CD4-positive, alpha-beta T cell (primary cell): Measurements from ENCODE around the gene SLC2A9. TPM values are rescaled to one million over a fixed set of nuclear protein-coding genes. Genes with fewer than 3 reads are reported as not detected.

Experiments
- ATAC-seq: fragments of 200-7000 bp; cut with Tn5 transposase; one replicate; pipeline ENCODE4 v1.10.0; 2022; ENCODE audit warnings: mild to moderate bottlenecking; ENCODE audit not compliant: poor library complexity
- CTCF ChIA-PET: fragments of 350-600 bp; sonication (Branson Sonifier 250); formaldehyde crosslinking; loops from one replicate; lab custom pipeline; 2021; ENCODE audit warnings: antibody characterized with exemption, inconsistent platforms; lab: Charles Lee
- POLR2A ChIA-PET: fragments of 350-600 bp; sonication (Branson Sonifier 250); formaldehyde crosslinking; loops from one replicate; lab custom pipeline; 2021; ENCODE audit warnings: antibody characterized with exemption, inconsistent platforms; lab: Charles Lee
- DNase-seq, 14 experiments: peaks; one replicate each; pipeline ENCODE4 v3.0.0-alpha.2; 2013 to 2020; ENCODE audit warnings: mixed read lengths in 2 of 14
- H3K27ac ChIP-seq, 2 donors: one replicate each; pipeline versions ENCODE4 v1.5.1 to v1.7.0; 2013; ENCODE audit warnings: low read length in 2 of 2, low read depth in 1 of 2, mild to moderate bottlenecking in 1 of 2
- H3K27me3 ChIP-seq, 2 experiments: 1 replicate in 1 of 2; 2 replicates in 1 of 2; pipeline versions ENCODE4 v1.6.1 to v1.7.0; 2013; ENCODE audit warnings: low read length in 2 of 2, control low read depth in 1 of 2, mild to moderate bottlenecking in 1 of 2, moderate library complexity in 1 of 2; ENCODE audit not compliant: insufficient read depth in 2 of 2, control insufficient read depth in 1 of 2
- H3K36me3 ChIP-seq: one replicate; pipeline ENCODE4 v1.6.1; 2013; ENCODE audit warnings: low read length, control low read depth; ENCODE audit not compliant: insufficient read depth
- H3K4me1 ChIP-seq: one replicate; pipeline ENCODE4 v1.6.1; 2013; ENCODE audit warnings: low read length, control low read depth; ENCODE audit not compliant: insufficient read depth
- H3K4me3 ChIP-seq: one replicate; pipeline ENCODE4 v1.5.1; 2013; ENCODE audit warnings: mild to moderate bottlenecking, low read length, moderate library complexity
- H3K9me3 ChIP-seq, 2 experiments: 1 replicate in 1 of 2; 2 replicates in 1 of 2; pipeline versions ENCODE4 v1.6.1 to v1.7.0; 2013; ENCODE audit warnings: low read length in 2 of 2, mild to moderate bottlenecking in 2 of 2, control low read depth in 1 of 2, moderate library complexity in 1 of 2; ENCODE audit not compliant: control insufficient read depth in 1 of 2, insufficient read depth in 1 of 2
- H3K27ac Mint-ChIP-seq: one replicate; pipeline ENCODE4 v1.8.0; 2020; ENCODE audit warnings: mixed read lengths
- H3K27me3 Mint-ChIP-seq: one replicate; pipeline ENCODE4 v1.8.0; 2021; ENCODE audit warnings: mixed read lengths
- H3K36me3 Mint-ChIP-seq: one replicate; pipeline ENCODE4 v1.8.0; 2021; ENCODE audit warnings: low read depth, mixed read lengths
- H3K4me1 Mint-ChIP-seq: one replicate; pipeline ENCODE4 v1.8.0; 2021; ENCODE audit warnings: low read depth, mixed read lengths
- H3K4me3 Mint-ChIP-seq: one replicate; pipeline ENCODE4 v1.8.0; 2020; ENCODE audit warnings: mild to moderate bottlenecking, mixed read lengths
- H3K9me3 Mint-ChIP-seq: one replicate; pipeline ENCODE4 v1.8.0; 2020; ENCODE audit warnings: mixed read lengths
- intact Hi-C, 2 experiments: fragments of 100-400 bp; cut with DNase I in 1 of 2; cut with micrococcal nuclease in 1 of 2; formaldehyde crosslinking; loops; one replicate each; pipeline versions ENCODE4 v1.15.1 to v1.9.0; 2023 to 2025; cut with DNase I, micrococcal nuclease
- total RNA-seq, 174 experiments: library from RNA in 2 of 174; stranded (reverse) in 2 of 174; gene quantifications; one replicate each; pipeline ENCODE4 v1.2.3 and lab custom pipeline; 2021 to 2026
- TF ChIP-seq, protein P1 (sequence below): fragments of 200-600 bp; IDR thresholded peaks from one replicate; pipeline ENCODE4 v1.8.0; 2022; ENCODE audit warnings: antibody characterized with exemption, mild to moderate bottlenecking

The SLC2A9 gene
- total RNA-seq, 2 experiments from 2014 or later = 2.2 to 3.6 TPM

DNA sequence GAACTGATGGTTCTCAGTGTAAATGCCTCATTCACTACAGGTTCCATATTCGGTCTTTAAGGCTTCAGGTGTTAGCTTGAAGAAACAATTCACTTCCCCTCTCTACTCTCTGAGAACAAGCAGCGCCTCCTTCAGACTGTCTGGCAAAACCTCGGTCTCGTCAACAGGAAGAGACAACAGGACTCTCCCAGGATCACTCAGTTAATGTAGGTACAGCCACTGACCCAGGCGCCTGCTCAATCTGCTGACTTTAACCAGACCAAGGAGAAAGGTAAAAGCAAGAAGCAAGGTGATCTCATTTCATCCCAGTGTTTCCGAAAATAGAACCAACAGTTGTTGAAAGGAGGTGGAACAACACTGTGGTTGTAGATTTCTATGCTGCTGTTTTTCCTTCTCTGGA, 102.2 kb downstream of the SLC2A9 start:
- ATAC-seq = no peak
- DNase-seq = no peak
- H3K36me3 ChIP-seq = no peaks in the 10 kb centered on the region
- no peak overlapping the region for H3K27ac ChIP-seq
- Mint-ChIP-seq H3K27me3 (no peaks in the 10 kb centered on the region), H3K36me3 (no peaks in the 10 kb centered on the region), H3K9me3 (no peaks in the 10 kb centered on the region), H3K27ac (no peak overlapping the region), H3K4me1 (no peaks in the 10 kb centered on the region), H3K4me3 (no peak overlapping the region)
- CTCF ChIA-PET = no interaction called here
- H3K27me3 ChIP-seq = no peaks in the 10 kb centered on the region
- no peak overlapping the region for H3K4me3 ChIP-seq
- POLR2A ChIA-PET = no interaction called here
- H3K4me1 ChIP-seq = no peaks in the 10 kb centered on the region
- H3K9me3 ChIP-seq = no peaks in the 10 kb centered on the region
- intact Hi-C loops = no loop called here
- TF ChIP-seq, protein P1, sequence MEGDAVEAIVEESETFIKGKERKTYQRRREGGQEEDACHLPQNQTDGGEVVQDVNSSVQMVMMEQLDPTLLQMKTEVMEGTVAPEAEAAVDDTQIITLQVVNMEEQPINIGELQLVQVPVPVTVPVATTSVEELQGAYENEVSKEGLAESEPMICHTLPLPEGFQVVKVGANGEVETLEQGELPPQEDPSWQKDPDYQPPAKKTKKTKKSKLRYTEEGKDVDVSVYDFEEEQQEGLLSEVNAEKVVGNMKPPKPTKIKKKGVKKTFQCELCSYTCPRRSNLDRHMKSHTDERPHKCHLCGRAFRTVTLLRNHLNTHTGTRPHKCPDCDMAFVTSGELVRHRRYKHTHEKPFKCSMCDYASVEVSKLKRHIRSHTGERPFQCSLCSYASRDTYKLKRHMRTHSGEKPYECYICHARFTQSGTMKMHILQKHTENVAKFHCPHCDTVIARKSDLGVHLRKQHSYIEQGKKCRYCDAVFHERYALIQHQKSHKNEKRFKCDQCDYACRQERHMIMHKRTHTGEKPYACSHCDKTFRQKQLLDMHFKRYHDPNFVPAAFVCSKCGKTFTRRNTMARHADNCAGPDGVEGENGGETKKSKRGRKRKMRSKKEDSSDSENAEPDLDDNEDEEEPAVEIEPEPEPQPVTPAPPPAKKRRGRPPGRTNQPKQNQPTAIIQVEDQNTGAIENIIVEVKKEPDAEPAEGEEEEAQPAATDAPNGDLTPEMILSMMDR = no peak

DNA sequence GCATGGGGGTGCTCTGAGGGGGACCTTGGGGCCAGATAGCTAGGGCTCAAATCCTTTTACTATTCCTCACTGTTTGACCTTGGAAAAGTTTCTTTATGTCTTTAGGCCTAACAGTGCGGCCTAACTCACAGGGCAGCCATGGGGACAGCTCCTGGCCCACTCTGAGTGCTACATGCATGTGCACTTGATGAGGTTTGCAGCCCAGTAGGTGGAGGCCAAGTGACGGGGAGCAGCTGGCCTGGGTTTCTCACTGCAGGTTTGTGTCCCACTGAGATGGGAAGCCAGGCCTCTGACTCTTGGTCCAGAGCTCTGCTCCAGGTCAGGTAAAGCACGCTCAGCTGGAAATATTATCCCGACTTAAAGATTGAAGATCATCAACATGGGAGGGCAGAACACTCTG, 102.8 kb downstream of the SLC2A9 start:
- ChIA-PET POLR2A (no interaction called here), CTCF (no interaction called here)
- H3K4me1 Mint-ChIP-seq = no peaks in the 10 kb centered on the region
- H3K4me3 Mint-ChIP-seq = no peak overlapping the region
- H3K4me1 ChIP-seq = no peaks in the 10 kb centered on the region
- H3K9me3 Mint-ChIP-seq = no peaks in the 10 kb centered on the region
- intact Hi-C loops = no loop called here
- ATAC-seq = no peak
- no peaks in the 10 kb centered on the region for H3K27me3 Mint-ChIP-seq
- TF ChIP-seq, protein P1 = no peak
- H3K27ac ChIP-seq = no peak overlapping the region
- no peaks in the 10 kb centered on the region for H3K36me3 ChIP-seq
- no peak overlapping the region for H3K4me3 ChIP-seq
- no peaks in the 10 kb centered on the region for H3K27me3 ChIP-seq
- DNase-seq = no peak
- H3K9me3 ChIP-seq = no peaks in the 10 kb centered on the region
- H3K36me3 Mint-ChIP-seq = no peaks in the 10 kb centered on the region
- no peak overlapping the region for H3K27ac Mint-ChIP-seq

DNA sequence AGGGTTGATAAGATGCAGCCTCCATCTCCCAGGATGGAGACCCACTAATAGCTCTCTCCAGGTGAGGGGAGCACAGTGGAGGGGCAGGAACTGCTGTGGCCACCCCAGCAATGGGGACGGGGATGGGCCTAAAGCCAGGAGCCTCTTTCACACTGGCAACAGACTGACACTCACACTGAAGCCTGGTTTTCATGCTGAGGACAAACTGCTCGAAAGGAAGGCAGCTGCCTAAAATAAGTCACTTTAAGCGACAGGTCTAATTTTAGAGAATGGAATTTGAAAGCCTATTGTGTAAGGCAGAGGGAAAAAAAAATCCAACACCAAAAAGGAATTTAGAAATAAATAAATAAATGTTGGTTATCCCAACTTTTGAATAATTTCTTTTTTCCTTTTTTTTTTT, 104.4 kb downstream of the SLC2A9 start:
- H3K4me3 ChIP-seq = no peak overlapping the region
- ChIA-PET CTCF (no interaction called here), POLR2A (no interaction called here)
- H3K27me3 ChIP-seq = no peaks in the 10 kb centered on the region
- no peak for ATAC-seq
- TF ChIP-seq, protein P1 = no peak
- H3K4me1 ChIP-seq = no peaks in the 10 kb centered on the region
- H3K9me3 ChIP-seq = no peaks in the 10 kb centered on the region
- H3K36me3 ChIP-seq = no peaks in the 10 kb centered on the region
- DNase-seq = no peak
- Mint-ChIP-seq H3K4me1 (no peaks in the 10 kb centered on the region), H3K9me3 (no peaks in the 10 kb centered on the region), H3K27me3 (no peaks in the 10 kb centered on the region), H3K4me3 (no peak overlapping the region), H3K27ac (no peak overlapping the region), H3K36me3 (no peaks in the 10 kb centered on the region)
- H3K27ac ChIP-seq = no peak overlapping the region
- intact Hi-C loops = no loop called here
